Left kidney (tissue), 2 donors: ENCODE results near the gene FNDC5. TPM values are rescaled to one million over a fixed set of nuclear protein-coding genes. Genes with fewer than 3 reads are reported as not detected.

Experiments used
- DNase-seq: peaks from one replicate; pipeline ENCODE4 v3.0.0-alpha.2; 2013
- polyA plus RNA-seq: library from polyadenylated mRNA; unstranded; fragments of 120-200 nt; gene quantifications from one replicate; pipeline ENCODE4 v1.2.1, GENCODE V29; 2013; ENCODE audit not compliant: insufficient read length

Gene FNDC5
- polyA plus RNA-seq, 1 donor: 44.6 TPM

- DNase-seq: no peak
These were observed 27.3 kb upstream of the FNDC5 start for GRCh38 chr1:32898056-32898455.

- DNase-seq: no peak
These were observed 26.7 kb upstream of the FNDC5 start for GRCh38 chr1:32897082-32898049.

- DNase-seq: no peak
These were observed 25.7 kb upstream of the FNDC5 start for GRCh38 chr1:32896451-32896850.

GRCh38 chr1:32895325-32896215 lies 24.9 kb upstream of the FNDC5 start:
- DNase-seq: no peak

- no peak for DNase-seq
These were observed 24.0 kb upstream of the FNDC5 start for GRCh38 chr1:32894681-32895080.

GRCh38 chr1:32894019-32894600 lies 23.4 kb upstream of the FNDC5 start:
- DNase-seq: no peak

- DNase-seq: no peak
These were observed 22.7 kb upstream of the FNDC5 start for GRCh38 chr1:32893198-32894018.

GRCh38 chr1:32892368-32893197 lies 21.9 kb upstream of the FNDC5 start:
- DNase-seq: no peak

GRCh38 chr1:32891630-32892029 lies 20.9 kb upstream of the FNDC5 start:
- no peak for DNase-seq

- DNase-seq: no peak
These were observed 20.5 kb upstream of the FNDC5 start for GRCh38 chr1:32891241-32891570.

- DNase-seq: no peak
These were observed 20.0 kb upstream of the FNDC5 start for GRCh38 chr1:32890516-32891240.

GRCh38 chr1:32889731-32890278 lies 19.1 kb upstream of the FNDC5 start:
- no peak for DNase-seq

- DNase-seq: no peak
These were observed 18.1 kb upstream of the FNDC5 start for GRCh38 chr1:32888677-32889420.

GRCh38 chr1:32888134-32888533 lies 17.4 kb upstream of the FNDC5 start:
- DNase-seq: no peak

GRCh38 chr1:32887623-32888022 lies 16.9 kb upstream of the FNDC5 start:
- DNase-seq: no peak

- no peak for DNase-seq
These were observed 16.2 kb upstream of the FNDC5 start for GRCh38 chr1:32886828-32887414.

- peak; percentile 77 for DNase-seq
These were observed 15.5 kb upstream of the FNDC5 start, which contains the start of gene HPCA for GRCh38 chr1:32886004-32886827. Gene HPCA, plus strand, starts transcription at chr1:32886491. Its CDS starts 2,408 bp downstream, at chr1:32888899.

GRCh38 chr1:32885676-32886003 lies 14.9 kb upstream of the FNDC5 start:
- DNase-seq: no peak
